DND-41 (cell line): ENCODE results near the gene TMEM94.

ENCODE experiments used
- ATAC-seq: fragments of 200-7000 bp; cut with Tn5 transposase; 3 replicates; pipeline ENCODE4 v1.9.1; 2021; ENCODE audit warnings: low read depth; ENCODE audit not compliant: insufficient read depth
- DNase-seq: peaks from one replicate; pipeline ENCODE4 v3.0.0-alpha.2; 2020
- H2AFZ ChIP-seq: 2 replicates; pipeline ENCODE4 v1.6.0; 2012; ENCODE audit warnings: low read depth, low read length
- H3K27ac ChIP-seq: 2 replicates; pipeline ENCODE4 v1.5.1; 2012; ENCODE audit warnings: low read length, inconsistent platforms
- H3K27me3 ChIP-seq: fragments of 200-600 bp; sonication (generic); 2 replicates; pipeline ENCODE4 v1.6.0; 2012; ENCODE audit warnings: low read length, mild to moderate bottlenecking, inconsistent platforms; ENCODE audit not compliant: insufficient read depth, poor library complexity
- H3K36me3 ChIP-seq: 2 replicates; pipeline ENCODE4 v1.5.1; 2012; ENCODE audit warnings: low read length, inconsistent platforms; ENCODE audit not compliant: insufficient read depth
- H3K4me1 ChIP-seq: 2 replicates; pipeline ENCODE4 v1.5.1; 2012; ENCODE audit warnings: mild to moderate bottlenecking, low read length; ENCODE audit not compliant: insufficient read depth
- H3K4me2 ChIP-seq: 2 replicates; pipeline ENCODE4 v1.6.0; 2012; ENCODE audit warnings: mild to moderate bottlenecking, moderate library complexity, low read length, inconsistent platforms; ENCODE audit not compliant: insufficient read depth
- H3K4me3 ChIP-seq, 2 experiments: fragments of 200-600 bp in 1 of 2; shearing (Covaris generic) in 1 of 2; 2 replicates each; pipeline ENCODE4 v1.5.1; 2012 to 2016; ENCODE audit warnings: inconsistent platforms in 2 of 2, low read length in 2 of 2, mild to moderate bottlenecking in 2 of 2, low read depth in 1 of 2, moderate library complexity in 1 of 2
- H3K79me2 ChIP-seq: 2 replicates; pipeline ENCODE4 v1.6.0; 2012; ENCODE audit warnings: low read length, inconsistent platforms; ENCODE audit not compliant: insufficient read depth
- H3K9ac ChIP-seq: 2 replicates; pipeline ENCODE4 v1.6.0; 2012; ENCODE audit warnings: low read depth, mild to moderate bottlenecking, inconsistent platforms, low read length, moderate library complexity
- H3K9me3 ChIP-seq: 2 replicates; pipeline ENCODE4 v1.5.1; 2012; ENCODE audit warnings: low read length, moderate library complexity, mild to moderate bottlenecking, inconsistent platforms; ENCODE audit not compliant: insufficient read depth, severe bottlenecking
- H4K20me1 ChIP-seq: 2 replicates; pipeline ENCODE4 v1.6.0; 2012; ENCODE audit warnings: low read length; ENCODE audit not compliant: insufficient read depth
- EZH2 ChIP-seq: IDR thresholded peaks from 3 replicates; pipeline ENCODE4 v1.6.1; 2012; ENCODE audit warnings: borderline replicate concordance, low read depth, mild to moderate bottlenecking, moderate library complexity, low read length, inconsistent platforms; ENCODE audit not compliant: severe bottlenecking
- TF ChIP-seq, protein P1 (sequence below): IDR thresholded peaks from 2 replicates; pipeline ENCODE4 v1.5.1; 2012; ENCODE audit warnings: borderline replicate concordance, low read length, moderate library complexity, mild to moderate bottlenecking; ENCODE audit not compliant: poor library complexity, severe bottlenecking; ENCODE audit errors: extremely low read depth

The TMEM94 gene

DNA sequence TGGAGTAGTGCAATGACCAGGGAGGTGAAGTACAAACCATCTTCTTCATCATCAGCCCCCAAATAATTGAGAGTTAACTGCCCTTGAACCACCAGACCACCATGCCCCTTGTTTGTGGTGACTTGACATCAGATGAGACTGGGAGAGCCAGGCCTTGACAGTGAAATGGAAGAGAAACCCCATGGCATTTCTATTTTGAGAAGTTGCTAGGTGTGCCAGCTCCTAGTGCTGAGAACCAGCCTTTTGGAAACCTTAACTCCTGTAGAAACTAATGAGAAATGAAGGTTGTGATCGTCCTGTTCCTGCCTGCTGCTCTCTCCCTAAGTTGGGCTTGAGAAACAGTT is 2.8 kb downstream of the TMEM94 start:
- Histone ChIP-seq H3K4me1 (peaks cover 30% of the 10 kb centered on the region), H4K20me1 (peaks cover 5% of the 10 kb centered on the region; the same call in 1 of the 2 replicates), H3K4me2 (peak overlapping the region; percentile 12; the same call in 1 of the 2 replicates), H3K27ac (0 out of 2 replicates have a peak overlapping the region, but pooled peaks have one; percentile 12), H3K4me3 (no peak overlapping the region), H3K27me3 (no peaks in the 10 kb centered on the region), H3K9me3 (no peaks in the 10 kb centered on the region), H3K36me3 (no peaks in the 10 kb centered on the region; the same call in 1 of the 2 replicates), H2AFZ (no peak overlapping the region), H3K9ac (no peak overlapping the region), H3K79me2 (peaks cover 65% of the 10 kb centered on the region)
- no peak for DNase-seq
- TF ChIP-seq, protein P1, sequence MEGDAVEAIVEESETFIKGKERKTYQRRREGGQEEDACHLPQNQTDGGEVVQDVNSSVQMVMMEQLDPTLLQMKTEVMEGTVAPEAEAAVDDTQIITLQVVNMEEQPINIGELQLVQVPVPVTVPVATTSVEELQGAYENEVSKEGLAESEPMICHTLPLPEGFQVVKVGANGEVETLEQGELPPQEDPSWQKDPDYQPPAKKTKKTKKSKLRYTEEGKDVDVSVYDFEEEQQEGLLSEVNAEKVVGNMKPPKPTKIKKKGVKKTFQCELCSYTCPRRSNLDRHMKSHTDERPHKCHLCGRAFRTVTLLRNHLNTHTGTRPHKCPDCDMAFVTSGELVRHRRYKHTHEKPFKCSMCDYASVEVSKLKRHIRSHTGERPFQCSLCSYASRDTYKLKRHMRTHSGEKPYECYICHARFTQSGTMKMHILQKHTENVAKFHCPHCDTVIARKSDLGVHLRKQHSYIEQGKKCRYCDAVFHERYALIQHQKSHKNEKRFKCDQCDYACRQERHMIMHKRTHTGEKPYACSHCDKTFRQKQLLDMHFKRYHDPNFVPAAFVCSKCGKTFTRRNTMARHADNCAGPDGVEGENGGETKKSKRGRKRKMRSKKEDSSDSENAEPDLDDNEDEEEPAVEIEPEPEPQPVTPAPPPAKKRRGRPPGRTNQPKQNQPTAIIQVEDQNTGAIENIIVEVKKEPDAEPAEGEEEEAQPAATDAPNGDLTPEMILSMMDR, result no peak
- TF ChIP-seq EZH2, result no peak
- ATAC-seq, result no peak

DNA sequence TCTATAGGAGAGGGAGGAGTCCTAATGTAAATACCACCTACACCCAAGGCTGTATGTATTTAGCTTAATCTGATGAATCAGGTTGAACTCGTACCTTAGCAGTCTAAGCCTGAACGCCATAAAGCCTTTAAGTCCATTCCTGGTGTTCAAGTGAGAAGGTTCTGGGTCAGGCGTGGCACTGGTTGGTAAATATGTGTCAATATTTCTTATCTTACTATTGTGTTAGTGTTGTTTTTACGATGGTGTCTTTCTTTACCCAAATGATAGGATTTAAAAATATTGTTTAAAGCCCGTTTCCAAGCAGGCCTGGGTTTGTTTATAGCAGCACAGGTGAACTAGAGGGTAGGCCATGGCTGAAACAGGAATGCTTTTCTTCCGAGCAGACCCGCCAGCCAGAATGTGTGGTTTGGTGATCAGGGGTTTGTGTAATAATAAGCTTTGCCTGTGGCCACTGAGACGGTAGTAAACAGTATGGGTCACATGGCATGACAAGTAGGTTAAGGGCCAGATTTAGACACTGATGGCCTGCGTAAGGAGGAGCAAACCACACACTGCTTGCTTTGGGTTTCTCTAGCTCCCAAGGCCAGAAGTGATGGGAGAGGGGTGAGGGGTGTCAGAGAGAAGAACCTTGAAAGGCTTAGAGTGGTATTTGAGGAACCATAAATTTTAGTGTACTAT is 3.3 kb downstream of the TMEM94 start:
- Histone ChIP-seq H2AFZ (no peak overlapping the region), H3K36me3 (no peaks in the 10 kb centered on the region; the same call in 1 of the 2 replicates), H3K79me2 (peaks cover 68% of the 10 kb centered on the region), H3K27me3 (no peaks in the 10 kb centered on the region), H3K9me3 (no peaks in the 10 kb centered on the region), H4K20me1 (peaks cover 6% of the 10 kb centered on the region; the same call in 1 of the 2 replicates), H3K4me2 (no peak overlapping the region), H3K9ac (no peak overlapping the region), H3K4me1 (peaks cover 30% of the 10 kb centered on the region), H3K27ac (no peak overlapping the region), H3K4me3 (no peak overlapping the region)
- no peak for DNase-seq
- TF ChIP-seq EZH2, result no peak
- no peak for ATAC-seq

DNA sequence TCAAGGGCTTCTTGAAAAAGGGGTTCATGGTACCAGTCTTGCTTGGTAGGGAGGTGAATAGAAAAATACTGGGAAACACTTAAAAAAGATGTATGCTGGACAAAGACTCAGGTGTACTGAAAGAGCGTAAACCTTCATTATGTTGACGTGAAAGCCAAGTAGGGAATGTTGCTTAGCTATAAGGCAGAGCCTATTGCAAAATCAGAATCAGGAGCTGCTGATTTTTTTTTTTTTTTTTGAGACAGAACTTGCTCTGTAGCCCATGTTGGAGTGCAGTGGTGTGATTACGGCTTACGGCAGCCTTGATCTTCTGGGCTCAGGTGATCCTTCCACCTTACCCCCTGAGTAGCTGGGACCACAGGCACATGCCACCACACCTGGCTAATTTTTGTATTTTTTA is 3.9 kb downstream of the TMEM94 start:
- Histone ChIP-seq H3K4me1 (peaks cover 30% of the 10 kb centered on the region), H3K9ac (no peak overlapping the region), H2AFZ (no peak overlapping the region), H3K4me3 (no peak overlapping the region), H3K4me2 (no peak overlapping the region), H4K20me1 (peaks cover 6% of the 10 kb centered on the region; the same call in 1 of the 2 replicates), H3K79me2 (peaks cover 73% of the 10 kb centered on the region), H3K27me3 (no peaks in the 10 kb centered on the region), H3K9me3 (no peaks in the 10 kb centered on the region), H3K27ac (no peak overlapping the region), H3K36me3 (no peaks in the 10 kb centered on the region; the same call in 1 of the 2 replicates)
- ATAC-seq, result no peak
- no peak for DNase-seq
- TF ChIP-seq, protein P1, result no peak
- no peak for TF ChIP-seq EZH2

DNA sequence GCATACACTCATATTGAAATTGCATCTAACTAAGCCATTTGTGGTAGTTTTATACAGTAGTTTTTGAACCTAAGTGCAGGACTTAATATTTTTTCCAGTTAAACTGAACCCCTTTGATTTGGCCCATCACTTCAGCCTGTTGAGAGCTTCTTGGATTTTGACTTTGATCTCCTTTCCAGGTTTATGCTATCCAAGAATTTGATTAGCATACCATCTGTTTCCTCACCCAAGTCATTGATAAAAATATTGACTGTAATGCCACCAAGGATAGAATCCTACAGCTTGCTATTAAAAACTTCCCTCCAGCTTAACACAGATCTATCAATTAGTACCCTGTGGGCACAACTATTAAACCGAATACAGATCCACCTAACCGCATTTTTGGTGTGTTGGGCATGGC is 7.2 kb downstream of the TMEM94 start:
- no peaks in the 10 kb centered on the region for H3K9me3 ChIP-seq

More for the DNA sequence above, 7.2 kb downstream of the TMEM94 start:
- Histone ChIP-seq H3K27ac (no peak overlapping the region), H3K36me3 (peaks cover 4% of the 10 kb centered on the region), H3K4me3 (no peak overlapping the region), H3K9ac (no peak overlapping the region), H3K4me2 (no peak overlapping the region), H2AFZ (no peak overlapping the region), H3K79me2 (peaks cover 81% of the 10 kb centered on the region), H3K27me3 (no peaks in the 10 kb centered on the region), H3K4me1 (peaks cover 7% of the 10 kb centered on the region), H4K20me1 (peaks cover 9% of the 10 kb centered on the region)
- DNase-seq (no peak), ATAC-seq (no peak)
- TF ChIP-seq EZH2, result no peak
- TF ChIP-seq, protein P1, result no peak
